PC-3 (cell line): ENCODE data around the gene DLGAP1.

Source experiments
- EZH2 ChIP-seq: fragments of 300-600 bp; sonication (generic); IDR thresholded peaks from one replicate; pipeline ENCODE4 v1.6.1; 2017; ENCODE audit warnings: antibody characterized with exemption, mild to moderate bottlenecking, low read length; ENCODE audit not compliant: unreplicated experiment
- TF ChIP-seq, protein P1 (sequence below): fragments of 300-600 bp; sonication (generic); conservative IDR thresholded peaks from 2 replicates; pipeline ENCODE4 v1.5.1; 2017; ENCODE audit warnings: antibody characterized with exemption, low read depth, mild to moderate bottlenecking, low read length

DNA sequence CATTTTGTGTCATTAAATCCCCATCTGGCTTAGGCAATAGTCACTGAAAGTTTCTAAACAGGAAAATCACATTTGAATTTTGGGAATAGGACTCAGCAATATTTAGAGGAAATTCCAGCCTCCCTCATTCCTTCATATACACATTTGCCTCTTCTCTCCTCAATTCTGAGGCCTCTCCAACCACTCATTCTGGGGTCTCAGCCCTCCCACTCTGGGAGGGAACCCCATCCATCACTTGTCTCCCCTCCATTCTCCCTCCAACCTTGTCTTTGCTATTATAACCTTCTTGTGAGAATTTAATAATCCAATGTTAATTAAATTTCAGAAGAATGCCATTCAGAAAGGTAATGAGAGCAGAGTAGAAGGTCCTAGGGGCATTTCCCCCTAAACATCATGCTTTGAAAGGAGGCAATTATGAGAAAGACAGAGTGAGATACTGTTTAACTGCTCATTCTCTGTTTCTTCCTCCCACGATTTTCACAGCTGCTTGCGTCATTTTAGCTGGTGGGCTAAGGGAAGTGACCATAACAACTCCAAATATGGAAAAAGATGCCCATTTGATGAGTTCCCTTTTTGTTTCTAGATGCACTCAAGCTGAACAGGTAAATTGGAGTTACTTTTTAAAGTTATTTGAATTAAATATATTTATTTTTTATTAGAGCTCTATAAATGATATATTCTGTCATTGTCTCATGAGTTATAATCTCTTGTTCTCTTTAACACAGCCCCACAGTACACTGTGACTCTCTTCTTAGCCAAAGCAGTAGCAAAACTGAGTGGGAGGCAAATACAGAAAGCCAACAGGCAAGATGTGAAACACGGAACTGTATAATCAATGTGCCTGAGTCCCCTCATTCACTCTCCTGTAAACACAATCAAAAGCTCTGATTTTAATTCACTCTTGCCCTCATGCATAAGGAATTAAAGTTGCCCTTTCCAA is 135.1 kb downstream of the DLGAP1 start:
- TF ChIP-seq, protein P1, sequence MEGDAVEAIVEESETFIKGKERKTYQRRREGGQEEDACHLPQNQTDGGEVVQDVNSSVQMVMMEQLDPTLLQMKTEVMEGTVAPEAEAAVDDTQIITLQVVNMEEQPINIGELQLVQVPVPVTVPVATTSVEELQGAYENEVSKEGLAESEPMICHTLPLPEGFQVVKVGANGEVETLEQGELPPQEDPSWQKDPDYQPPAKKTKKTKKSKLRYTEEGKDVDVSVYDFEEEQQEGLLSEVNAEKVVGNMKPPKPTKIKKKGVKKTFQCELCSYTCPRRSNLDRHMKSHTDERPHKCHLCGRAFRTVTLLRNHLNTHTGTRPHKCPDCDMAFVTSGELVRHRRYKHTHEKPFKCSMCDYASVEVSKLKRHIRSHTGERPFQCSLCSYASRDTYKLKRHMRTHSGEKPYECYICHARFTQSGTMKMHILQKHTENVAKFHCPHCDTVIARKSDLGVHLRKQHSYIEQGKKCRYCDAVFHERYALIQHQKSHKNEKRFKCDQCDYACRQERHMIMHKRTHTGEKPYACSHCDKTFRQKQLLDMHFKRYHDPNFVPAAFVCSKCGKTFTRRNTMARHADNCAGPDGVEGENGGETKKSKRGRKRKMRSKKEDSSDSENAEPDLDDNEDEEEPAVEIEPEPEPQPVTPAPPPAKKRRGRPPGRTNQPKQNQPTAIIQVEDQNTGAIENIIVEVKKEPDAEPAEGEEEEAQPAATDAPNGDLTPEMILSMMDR = no peak
- TF ChIP-seq EZH2 = no peak
